GM23248 (cell line): Measurements from ENCODE around the gene SIDT2. TPM values are rescaled to one million over a fixed set of nuclear protein-coding genes. Genes with fewer than 3 reads are reported as not detected.

ENCODE experiments used
- DNase-seq: peaks from one replicate; pipeline ENCODE4 v3.0.0-alpha.2; 2015
- H2AFZ ChIP-seq: fragments of 200-600 bp; sonication (generic); 2 replicates; pipeline ENCODE4 v1.6.1; 2016; ENCODE audit warnings: antibody characterized with exemption
- H3F3A ChIP-seq: fragments of 200-600 bp; sonication (generic); 2 replicates; pipeline ENCODE4 v1.6.1; 2016; ENCODE audit warnings: mild to moderate bottlenecking, antibody characterized with exemption, mixed run types; ENCODE audit not compliant: insufficient read depth
- H3K27ac ChIP-seq: fragments of 200-600 bp; sonication (generic); 2 replicates; pipeline ENCODE4 v1.5.1; 2016; ENCODE audit warnings: mild to moderate bottlenecking
- H3K27me3 ChIP-seq: fragments of 200-600 bp; sonication (generic); replicated peaks from 2 replicates; pipeline ENCODE4 v1.6.1; 2016; ENCODE audit warnings: mild to moderate bottlenecking; ENCODE audit not compliant: insufficient read depth
- H3K36me3 ChIP-seq: fragments of 200-600 bp; sonication (generic); 2 replicates; pipeline ENCODE4 v1.6.1; 2016; ENCODE audit warnings: low read depth, mild to moderate bottlenecking
- H3K4me1 ChIP-seq: fragments of 200-600 bp; sonication (generic); 2 replicates; pipeline ENCODE4 v1.6.1; 2016; ENCODE audit warnings: mild to moderate bottlenecking; ENCODE audit not compliant: insufficient read depth
- H3K4me2 ChIP-seq: fragments of 200-600 bp; sonication (generic); one replicate; pipeline ENCODE4 v1.6.1; 2016; ENCODE audit warnings: mild to moderate bottlenecking; ENCODE audit not compliant: unreplicated experiment
- H3K4me3 ChIP-seq: fragments of 200-600 bp; sonication (generic); 2 replicates; pipeline ENCODE4 v1.5.1; 2016; ENCODE audit warnings: mild to moderate bottlenecking
- H3K79me2 ChIP-seq: fragments of 200-600 bp; sonication (generic); 2 replicates; pipeline ENCODE4 v1.6.1; 2016; ENCODE audit warnings: mild to moderate bottlenecking; ENCODE audit not compliant: insufficient read depth
- H3K9ac ChIP-seq: fragments of 200-600 bp; sonication (generic); 2 replicates; pipeline ENCODE4 v1.6.1; 2016; ENCODE audit warnings: mild to moderate bottlenecking
- H3K9me2 ChIP-seq: fragments of 200-600 bp; sonication (generic); 2 replicates; pipeline ENCODE4 v1.6.1; 2016; ENCODE audit warnings: mixed run types, mild to moderate bottlenecking, moderate library complexity; ENCODE audit not compliant: insufficient read depth
- H3K9me3 ChIP-seq: fragments of 200-600 bp; sonication (generic); one replicate; pipeline ENCODE4 v1.6.1; 2017; ENCODE audit warnings: low read depth
- H4K20me1 ChIP-seq: fragments of 200-600 bp; sonication (generic); 2 replicates; pipeline ENCODE4 v1.6.0; 2016; ENCODE audit not compliant: insufficient read depth
- EZH2 ChIP-seq: fragments of 200-600 bp; sonication (generic); IDR thresholded peaks from 2 replicates; pipeline ENCODE4 v1.6.1; 2018; ENCODE audit warnings: antibody characterized with exemption, mild to moderate bottlenecking; ENCODE audit not compliant: insufficient read depth, poor library complexity, severe bottlenecking
- EZH2phosphoT487 ChIP-seq: fragments of 200-600 bp; sonication (generic); IDR thresholded peaks from 2 replicates; pipeline ENCODE4 v1.6.1; 2018; ENCODE audit warnings: antibody characterized with exemption, moderate library complexity, mild to moderate bottlenecking, low read depth; ENCODE audit not compliant: insufficient read depth
- WGBS, 2 experiments: methylation state at CpG; one replicate each; pipeline ENCODE4 v1.1.6; 2015 to 2017; ENCODE audit warnings: low lambda C conversion rate in 2 of 2, low coverage in 1 of 2; ENCODE audit errors: missing lambda C conversion rate in 2 of 2; 5-methylcytosine and 5-hydroxymethylcytosine counted together
- in situ Hi-C: fragments of 300-500 bp; cut with MboI; formaldehyde crosslinking; loops from 2 replicates; pipeline ENCODE4 v1.15.0; 2020
- polyA plus RNA-seq: library from polyadenylated mRNA; unstranded; fragments of >200 nt; fragmentation: Nextera tagmentation; extraction: Ambion mirVana; gene quantifications from 2 replicates; pipeline ENCODE4 v1.2.1, GENCODE V29; 2016
- total RNA-seq: library from RNA; depleted of rRNA; stranded (reverse); fragments of >200 nt; shearing (Covaris generic); gene quantifications from 2 replicates; pipeline ENCODE4 v1.2.3, GENCODE V29; 2014

The SIDT2 gene
- total and polyA plus RNA-seq, 2 experiments from 2014 or later = 13.1 to 15.7 TPM

DNA sequence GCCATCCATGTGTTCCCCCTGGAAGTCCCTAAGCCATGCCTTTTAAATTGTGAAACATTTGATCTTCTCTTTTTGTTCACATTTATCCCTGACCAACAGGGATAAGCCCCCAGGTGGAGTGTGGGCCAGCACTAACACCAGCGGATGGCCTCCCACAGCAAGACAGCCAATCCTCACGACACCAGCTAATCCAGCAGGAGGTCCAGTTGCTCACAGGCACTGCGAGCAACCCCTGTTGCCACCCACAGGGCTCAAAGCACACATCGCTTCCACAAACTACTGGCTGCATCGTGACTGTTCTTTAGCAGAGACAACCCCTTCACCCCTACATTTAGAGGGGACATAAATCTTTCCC is 51.4 kb downstream of the SIDT2 start:
- Histone ChIP-seq H3F3A (no peaks in the 10 kb centered on the region), H3K9me2 (no peaks in the 10 kb centered on the region), H3K79me2 (peaks cover 53% of the 10 kb centered on the region), H3K27ac (0 out of 2 replicates have a peak overlapping the region, but pooled peaks have one; percentile 26), H3K27me3 (no peaks in the 10 kb centered on the region), H3K9ac (peak overlapping the region; percentile 88), H2AFZ (no peak overlapping the region), H3K9me3 (no peaks in the 10 kb centered on the region), H3K4me1 (peaks cover 21% of the 10 kb centered on the region), H3K36me3 (peaks cover 8% of the 10 kb centered on the region; the same call in 1 of the 2 replicates), H4K20me1 (no peaks in the 10 kb centered on the region), H3K4me3 (no peak overlapping the region), H3K4me2 (peak overlapping the region; percentile 100)
- in situ Hi-C loops = no loop called here
- DNase-seq = no peak
- 71 to 82% methylated on average over 5 of the region's 5 CpGs for WGBS, 2 experiments
- TF ChIP-seq EZH2phosphoT487 (no peak), EZH2 (no peak)

DNA sequence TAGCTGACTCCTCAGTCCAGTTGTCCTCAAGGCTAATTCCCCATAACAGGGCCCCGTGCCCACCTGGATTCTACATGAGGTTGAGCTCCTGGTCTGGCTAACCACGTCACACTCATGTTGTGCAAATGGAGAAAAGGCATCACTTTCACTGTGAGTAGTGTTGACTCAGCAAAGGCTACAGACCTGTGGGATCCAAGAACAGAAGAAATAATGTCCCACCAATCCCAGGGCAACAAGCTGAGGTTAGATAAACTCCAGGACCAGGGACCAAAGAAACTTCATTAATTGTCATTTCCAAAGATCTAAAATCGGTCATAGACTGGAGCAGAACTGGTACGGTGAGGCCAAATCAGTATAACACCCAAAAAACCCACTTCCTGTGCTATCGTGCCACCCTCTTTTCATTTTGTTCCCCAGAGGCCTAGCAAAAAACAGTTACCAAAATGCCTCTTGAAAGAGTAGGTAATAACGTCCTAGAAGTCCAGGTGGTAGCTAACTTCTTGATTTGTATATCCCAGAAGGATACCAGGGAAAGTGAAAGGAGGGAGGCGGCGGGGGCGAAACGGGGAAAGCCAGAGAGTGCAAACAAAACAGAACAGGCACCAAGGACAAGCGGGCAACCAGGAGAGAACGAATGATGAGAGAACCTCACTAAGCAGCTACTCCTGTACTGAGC is 51.9 kb downstream of the SIDT2 start:
- Histone ChIP-seq H2AFZ (no peak overlapping the region), H3K36me3 (peaks cover 7% of the 10 kb centered on the region; the same call in 1 of the 2 replicates), H3K4me2 (peak overlapping the region; percentile 100), H3F3A (no peaks in the 10 kb centered on the region), H3K4me3 (peak overlapping the region; percentile 97), H3K27me3 (no peaks in the 10 kb centered on the region), H3K9ac (peak overlapping the region; percentile 88), H3K27ac (peak overlapping the region; percentile 77), H3K4me1 (peaks cover 21% of the 10 kb centered on the region), H3K79me2 (peaks cover 55% of the 10 kb centered on the region), H4K20me1 (no peaks in the 10 kb centered on the region), H3K9me2 (no peaks in the 10 kb centered on the region), H3K9me3 (no peaks in the 10 kb centered on the region)
- in situ Hi-C loops = no loop called here
- peak; percentile 67 for DNase-seq
- WGBS, 2 experiments = 64 to 67% methylated on average over 12 of the region's 12 CpGs
- TF ChIP-seq EZH2 (no peak), EZH2phosphoT487 (no peak)

DNA sequence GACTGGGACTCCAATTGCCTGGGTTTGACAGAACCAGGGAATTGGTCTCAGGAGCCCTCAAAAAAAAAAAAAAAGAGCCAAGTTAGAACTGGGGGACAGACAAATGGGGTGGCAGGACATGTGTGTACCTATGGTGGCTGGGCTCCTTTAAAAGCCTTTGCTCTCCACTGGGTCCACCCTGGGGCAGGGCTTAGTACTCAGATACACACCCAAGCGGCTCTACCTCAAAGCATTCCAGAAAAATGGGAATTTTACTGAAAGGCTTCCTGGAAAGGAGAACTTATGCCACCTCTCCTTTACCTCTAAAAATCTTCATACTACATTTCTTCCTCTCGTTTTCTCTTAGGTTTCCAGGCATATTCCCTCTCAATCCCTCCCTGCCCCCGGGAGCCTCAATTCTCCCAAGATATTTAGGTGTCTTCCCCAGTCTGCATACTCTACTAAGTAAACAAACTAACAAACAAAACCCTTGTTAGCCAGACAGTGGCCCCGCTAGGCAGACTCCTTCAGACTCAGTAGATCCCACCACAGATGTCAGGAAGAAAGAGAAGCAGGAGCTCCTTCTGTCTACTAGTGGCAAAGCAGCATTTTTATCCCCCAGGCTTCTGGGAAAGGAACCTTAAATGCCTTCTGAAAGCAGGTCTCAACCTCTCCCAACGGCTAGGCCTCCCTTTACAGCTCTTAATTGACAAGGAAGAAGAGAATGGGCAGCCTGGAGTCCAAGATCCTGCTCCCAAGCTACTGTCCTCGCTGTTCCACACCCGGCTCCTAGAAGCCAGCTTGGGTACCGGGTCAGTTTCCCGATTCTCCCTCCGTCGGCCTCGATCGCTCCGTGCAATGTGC is 52.7 kb downstream of the SIDT2 start:
- H3K4me3 ChIP-seq = peak overlapping the region; percentile 97
- WGBS, 2 experiments = 3 to 4% methylated on average over 14 of the region's 14 CpGs
- no peaks in the 10 kb centered on the region for H3K9me3 ChIP-seq
- H3K27ac ChIP-seq = peak overlapping the region; percentile 77
- H3K36me3 ChIP-seq = no peaks in the 10 kb centered on the region
- H3K4me1 ChIP-seq = peaks cover 21% of the 10 kb centered on the region
- no peaks in the 10 kb centered on the region for H3K9me2 ChIP-seq
- peak overlapping the region; percentile 100 for H3K4me2 ChIP-seq
- H3F3A ChIP-seq = no peaks in the 10 kb centered on the region
- peak overlapping the region; percentile 99 for H2AFZ ChIP-seq
- in situ Hi-C loops = no loop called here
- no peaks in the 10 kb centered on the region for H4K20me1 ChIP-seq
- no peak for TF ChIP-seq EZH2
- no peak for TF ChIP-seq EZH2phosphoT487
- H3K27me3 ChIP-seq = no peaks in the 10 kb centered on the region
- peak overlapping the region; percentile 88 for H3K9ac ChIP-seq
- H3K79me2 ChIP-seq = peaks cover 62% of the 10 kb centered on the region
- peak; percentile 44 for DNase-seq

- no peak for DNase-seq
- Histone ChIP-seq H3K4me3 (peak within 1 kb of the TSS; percentile 97), H3K9me3 (no peaks in the 10 kb centered on the region), H3K4me1 (peaks cover 21% of the 10 kb centered on the region), H3K9ac (peak within 1 kb of the TSS; percentile 88), H3K27me3 (no peaks in the 10 kb centered on the region), H3K9me2 (no peaks in the 10 kb centered on the region), H4K20me1 (no peaks in the 10 kb centered on the region), H3K36me3 (no peaks in the 10 kb centered on the region), H3K79me2 (peaks cover 64% of the 10 kb centered on the region), H2AFZ (peak within 1 kb of the TSS; percentile 99), H3K4me2 (peak within 1 kb of the TSS; percentile 100), H3K27ac (peak within 1 kb of the TSS; percentile 77), H3F3A (no peaks in the 10 kb centered on the region)
- 0 to 1% methylated on average over 12 to 13 of the region's 13 CpGs for WGBS, 2 experiments
- in situ Hi-C loops = no loop called here
- TF ChIP-seq EZH2phosphoT487 (no peak), EZH2 (no peak)
Measured at GRCh38 chr11:117231842-117232091, 53.2 kb downstream of the SIDT2 start, which contains the start of gene PCSK7. Gene PCSK7 (minus strand): TSS chr11:117232073. CDS start chr11:117229844, 2,229 bp downstream.
